IMR-90 (cell line): Measurements from ENCODE around the gene FOXP1. TPM values are rescaled to one million over a fixed set of nuclear protein-coding genes. Genes with fewer than 3 reads are reported as not detected.

Experiments used
- ATAC-seq: fragments of 200-7000 bp; cut with Tn5 transposase; 2 replicates; pipeline ENCODE4 v1.9.1; 2020; ENCODE audit warnings: low read depth, mild to moderate bottlenecking, moderate library complexity
- BruUV-seq: library from RNA; stranded (reverse); fragments of 400-500 nt; replicated peaks from 2 replicates; lab custom pipeline; 2021; lab: Mats Ljungman, UMichigan
- CTCF ChIA-PET: fragments of 300-600 bp; formaldehyde crosslinking; extraction: SDS; loops from one replicate; lab custom pipeline; 2021; ENCODE audit warnings: antibody characterized with exemption; lab: Yijun Ruan, JAX
- POLR2A ChIA-PET: fragments of 300-600 bp; sonication (Branson Sonifier 250); formaldehyde crosslinking; loops from one replicate; lab custom pipeline; 2022; ENCODE audit warnings: antibody characterized with exemption; ENCODE audit not compliant: unreplicated experiment; lab: Charles Lee
- DNase-seq: peaks from one replicate; pipeline ENCODE4 v3.0.0; 2013
- H2AFZ ChIP-seq: replicated peaks from 2 replicates; pipeline ENCODE3; 2013; ENCODE audit warnings: low read length, mild to moderate bottlenecking; ENCODE audit not compliant: poor library complexity
- H2AK5ac ChIP-seq: 2 replicates; pipeline ENCODE4 v1.6.1; 2013; ENCODE audit warnings: low read depth, low read length, inconsistent platforms
- H2AK9ac ChIP-seq: replicated peaks from 2 replicates; pipeline ENCODE3; 2013; ENCODE audit warnings: mild to moderate bottlenecking, low read depth, low read length, moderate library complexity; ENCODE audit not compliant: poor library complexity
- H2BK120ac ChIP-seq: 2 replicates; pipeline ENCODE4 v1.6.1; 2013; ENCODE audit warnings: low read depth, low read length, inconsistent platforms
- H2BK15ac ChIP-seq: 3 replicates; pipeline ENCODE4 v1.6.1; 2013; ENCODE audit warnings: low read depth, low read length, inconsistent platforms
- H2BK20ac ChIP-seq: 2 replicates; pipeline ENCODE4 v1.6.1; 2013; ENCODE audit warnings: low read depth, mild to moderate bottlenecking, inconsistent platforms, low read length, moderate library complexity
- H2BK5ac ChIP-seq: 2 replicates; pipeline ENCODE4 v1.6.1; 2013; ENCODE audit warnings: mild to moderate bottlenecking, low read depth, low read length, inconsistent platforms; ENCODE audit not compliant: poor library complexity, severe bottlenecking
- H3K14ac ChIP-seq: replicated peaks from 2 replicates; pipeline ENCODE4 v1.6.1; 2013; ENCODE audit warnings: low read depth, low read length, inconsistent platforms
- H3K18ac ChIP-seq: 2 replicates; pipeline ENCODE4 v1.6.1; 2013; ENCODE audit warnings: low read depth, low read length, control low read depth
- H3K23ac ChIP-seq: 2 replicates; pipeline ENCODE4 v1.6.1; 2013; ENCODE audit warnings: low read depth, low read length, inconsistent platforms
- H3K27ac ChIP-seq: 2 replicates; pipeline ENCODE4 v1.5.1; 2013; ENCODE audit warnings: mild to moderate bottlenecking, control low read depth, low read length; ENCODE audit not compliant: insufficient read depth
- H3K27me3 ChIP-seq: 2 replicates; pipeline ENCODE4 v1.6.1; 2013; ENCODE audit warnings: low read length; ENCODE audit not compliant: control insufficient read depth, insufficient read depth
- H3K36me3 ChIP-seq: 2 replicates; pipeline ENCODE4 v1.6.1; 2013; ENCODE audit warnings: low read length, mixed read lengths; ENCODE audit not compliant: control insufficient read depth, insufficient read depth
- H3K4ac ChIP-seq: 2 replicates; pipeline ENCODE4 v1.6.1; 2013; ENCODE audit warnings: low read depth, low read length, inconsistent platforms
- H3K4me1 ChIP-seq: 2 replicates; pipeline ENCODE4 v1.6.1; 2013; ENCODE audit warnings: low read length, mixed read lengths; ENCODE audit not compliant: control insufficient read depth, insufficient read depth
- H3K4me2 ChIP-seq: 2 replicates; pipeline ENCODE4 v1.6.1; 2013; ENCODE audit warnings: low read depth, mild to moderate bottlenecking, control low read depth, low read length, moderate library complexity
- H3K4me3 ChIP-seq: 2 replicates; pipeline ENCODE4 v1.5.1; 2013; ENCODE audit warnings: low read depth, mild to moderate bottlenecking, control low read depth, low read length, moderate library complexity; ENCODE audit not compliant: insufficient read depth
- H3K56ac ChIP-seq: 2 replicates; pipeline ENCODE4 v1.6.1; 2013; ENCODE audit warnings: low read length, inconsistent platforms; ENCODE audit not compliant: insufficient read depth; ENCODE audit errors: extremely low read depth
- H3K79me1 ChIP-seq, 2 experiments: 2 replicates each; pipeline ENCODE4 v1.6.1; 2013; ENCODE audit warnings: low read length in 2 of 2, inconsistent platforms in 1 of 2, low read depth in 1 of 2
- H3K9ac ChIP-seq: 2 replicates; pipeline ENCODE4 v1.6.1; 2013; ENCODE audit warnings: low read depth, low read length, control low read depth
- H3K9me1 ChIP-seq: 2 replicates; pipeline ENCODE4 v1.6.1; 2013; ENCODE audit warnings: low read length, inconsistent platforms; ENCODE audit not compliant: insufficient read depth
- H3K9me3 ChIP-seq: 2 replicates; pipeline ENCODE4 v1.6.1; 2013; ENCODE audit warnings: low read length; ENCODE audit not compliant: control insufficient read depth, insufficient read depth
- H4K20me1 ChIP-seq: 2 replicates; pipeline ENCODE4 v1.6.1; 2013; ENCODE audit warnings: low read length, inconsistent platforms; ENCODE audit not compliant: insufficient read depth
- H4K5ac ChIP-seq: 2 replicates; pipeline ENCODE4 v1.6.1; 2013; ENCODE audit warnings: mild to moderate bottlenecking, low read depth, low read length, control low read depth
- H4K8ac ChIP-seq, 2 experiments: 2 replicates each; pipeline ENCODE4 v1.6.1; 2013; ENCODE audit warnings: low read depth in 2 of 2, low read length in 2 of 2, control low read depth in 1 of 2, inconsistent platforms in 1 of 2
- H4K91ac ChIP-seq: 2 replicates; pipeline ENCODE4 v1.6.1; 2013; ENCODE audit warnings: low read depth, low read length, inconsistent platforms; ENCODE audit not compliant: insufficient read depth
- FOS ChIP-seq: fragments of 150-350 bp; IDR thresholded peaks from 2 replicates; pipeline ENCODE4 v1.6.1; 2016; ENCODE audit warnings: low read depth, low read length
- WGBS, 2 experiments: methylation state at CpG; one replicate each; pipeline versions ENCODE4 v1.1.5 to v1.1.7; 2013; ENCODE audit warnings: missing lambda C conversion rate in 2 of 2; ENCODE audit not compliant: insufficient read length in 1 of 2; ENCODE audit errors: extremely low coverage in 2 of 2; 5-methylcytosine and 5-hydroxymethylcytosine counted together
- dilution Hi-C: fragments of 300-500 bp; cut with HindIII; formaldehyde crosslinking; loops from one replicate; pipeline ENCODE4 v1.14.3; 2018; ENCODE audit warnings: low sequenced_read_pairs; ENCODE audit not compliant: unreplicated experiment
- in situ Hi-C: fragments of 300-500 bp; cut with MboI; formaldehyde crosslinking; loops from 3 replicates; pipeline ENCODE4 v1.14.3; 2019; ENCODE audit warnings: low sequenced_read_pairs, inconsistent platforms, mixed read lengths
- intact Hi-C: fragments of 100-400 bp; cut with micrococcal nuclease; formaldehyde crosslinking; loops from 2 replicates; pipeline ENCODE4 v1.10.0; 2022
- polyA plus RNA-seq, 3 experiments: library from polyadenylated mRNA; depleted of rRNA; stranded (reverse); fragments of >200 nt; gene quantifications; 2 replicates each; pipeline ENCODE4 v1.2.3, GENCODE V29; 2012; ENCODE audit warnings: low replicate concordance in 1 of 3
- total RNA-seq: library from RNA; depleted of rRNA; stranded (reverse); fragments of >200 nt; gene quantifications from 2 replicates; pipeline ENCODE4 v1.2.3, GENCODE V29; 2012

The FOXP1 gene
- total and polyA plus RNA-seq, 2 of the 4 experiments (the other 2 are of a cell fraction), result 37.0 to 132 TPM

DNA sequence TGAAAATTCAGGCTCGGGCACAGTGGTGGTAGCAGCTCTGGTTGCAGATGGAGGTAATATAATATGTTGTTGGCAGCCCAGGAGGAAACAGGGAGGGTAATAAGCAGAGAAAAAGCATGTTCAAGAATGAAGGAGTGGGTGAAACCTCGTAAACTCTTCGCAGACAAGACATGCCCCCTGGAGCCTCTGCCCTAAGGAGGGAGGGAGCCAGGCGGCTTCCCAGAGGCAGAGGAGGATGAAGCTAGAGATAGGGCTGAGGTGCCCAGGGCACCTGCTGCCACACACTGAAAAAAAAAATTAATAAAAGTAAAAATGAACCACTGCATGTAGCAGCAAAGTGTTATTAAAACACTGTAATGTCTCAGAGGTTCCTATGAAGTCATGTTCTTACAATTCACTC, 137.3 kb downstream of the FOXP1 start:
- CTCF ChIA-PET, result no interaction called here

More for the DNA sequence above, 137.3 kb downstream of the FOXP1 start:
- Histone ChIP-seq H4K5ac (no peak overlapping the region), H4K20me1 (no peaks in the 10 kb centered on the region), H3K14ac (peak overlapping the region; percentile 40), H3K56ac (no peak overlapping the region), H2BK15ac (peak overlapping the region; percentile 55; the same call in 1 of the 3 replicates), H3K4me2 (no peak overlapping the region), H2AK9ac (no peak overlapping the region), H3K27me3 (no peaks in the 10 kb centered on the region), H3K4ac (peak overlapping the region; percentile 50; the same call in 1 of the 2 replicates), H2BK20ac (peak overlapping the region; percentile 32; the same call in 1 of the 2 replicates), H3K36me3 (no peaks in the 10 kb centered on the region), H3K23ac (no peak overlapping the region), H4K91ac (peak overlapping the region; percentile 19; the same call in 1 of the 2 replicates), H2AK5ac (peak overlapping the region; percentile 20; the same call in 1 of the 2 replicates), H3K27ac (no peak overlapping the region), H3K4me1 (peaks cover 37% of the 10 kb centered on the region), H2BK5ac (no peak overlapping the region), H2AFZ (no peak overlapping the region), H2BK120ac (no peak overlapping the region; the same call in 1 of the 2 replicates), H3K18ac (no peak overlapping the region), H4K8ac (no peak overlapping the region), H3K79me1 (peaks cover 26 to 78% of the 10 kb centered on the region in 2 experiments), H3K9me1 (peaks cover 31% of the 10 kb centered on the region), H3K9me3 (no peaks in the 10 kb centered on the region), H3K9ac (no peak overlapping the region), H3K4me3 (no peak overlapping the region)
- ATAC-seq (no peak), DNase-seq (no peak)
- 100% methylated on average over 2 of the region's 4 CpGs; no CpG with 5 or more reads in 1 of the 2 experiments for WGBS, 2 experiments
- dilution Hi-C loops, result no loop called here
- TF ChIP-seq FOS, result no peak
- no TSS peak for BruUV-seq
- in situ Hi-C loops, result no loop called here
- intact Hi-C loops, result no loop called here
- POLR2A ChIA-PET, result no interaction called here
